Muscle of back (tissue), 11 donors: ENCODE results near the gene KLK14. TPM values are rescaled to one million over a fixed set of nuclear protein-coding genes. Genes with fewer than 3 reads are reported as not detected.

ENCODE experiments used
- DNase-seq, 3 donors: peaks; one replicate each; pipeline versions ENCODE4 v3.0.0 to v3.0.0-alpha.2; 2013
- polyA plus RNA-seq, 10 donors: library from polyadenylated mRNA; unstranded; fragments of 120-200 nt; gene quantifications; one replicate each; pipeline ENCODE4 v1.2.1, GENCODE V29; 2013; ENCODE audit not compliant: insufficient read length in 10 of 10

Gene KLK14
- polyA plus RNA-seq, 10 donors: 0.12 to 0.42 (median 0.23) TPM; not detected in 4

GRCh38 chr19:51044327-51044726 lies 38.4 kb downstream of the KLK14 start:
- DNase-seq: no peak

- DNase-seq: no peak
Measured at GRCh38 chr19:51043497-51043896, 39.2 kb downstream of the KLK14 start.

- DNase-seq: no peak
Measured at GRCh38 chr19:51040151-51040550, 42.5 kb downstream of the KLK14 start.

- no peak for DNase-seq
Measured at GRCh38 chr19:51036519-51036918, 46.2 kb downstream of the KLK14 start.

- no peak for DNase-seq
Measured at GRCh38 chr19:51034704-51035103, 48.0 kb downstream of the KLK14 start, which contains the start of gene KLK12. KLK12 (minus strand) TSS chr19:51035002; CDS start chr19:51034621, 381 bp downstream.

- DNase-seq: no peak
Measured at GRCh38 chr19:51031880-51032225, 50.8 kb downstream of the KLK14 start.

GRCh38 chr19:51031220-51031879 lies 51.3 kb downstream of the KLK14 start:
- no peak for DNase-seq

GRCh38 chr19:51030631-51031030 lies 52.1 kb downstream of the KLK14 start:
- DNase-seq: no peak

- no peak for DNase-seq
Measured at GRCh38 chr19:51029718-51030117, 53.0 kb downstream of the KLK14 start.

Other genes starting within 250 kb of the KLK14 start
- gene KLK15, start 249.3 kb downstream of the KLK14 start, polyA plus RNA-seq: not detected
- not detected for gene KLK3, start 228.0 kb downstream of the KLK14 start, polyA plus RNA-seq
- gene KLK2, start 209.4 kb downstream of the KLK14 start, polyA plus RNA-seq: not detected
- gene KLK4, start 171.5 kb downstream of the KLK14 start, polyA plus RNA-seq: not detected
- gene KLK5, start 129.8 kb downstream of the KLK14 start, polyA plus RNA-seq: under 1 TPM in 1 of 10 donors, not detected in 9; 0.15 TPM
- under 1 TPM in 6 of 10 donors, not detected in 4; 0.14 to 0.52 (median 0.24) TPM for gene KLK6, start 113.3 kb downstream of the KLK14 start, polyA plus RNA-seq
- gene KLK7, start 99.0 kb downstream of the KLK14 start, polyA plus RNA-seq: under 1 TPM in 4 of 10 donors, not detected in 6; 0.11 to 0.31 (median 0.24) TPM
- 1 to 10 TPM in 2 of 10 donors, not detected in 8; 1.3 to 2.1 TPM for gene KLK8, start 81.3 kb downstream of the KLK14 start, polyA plus RNA-seq
- under 1 TPM in 7 of 10 donors, not detected in 3; 0.10 to 0.84 (median 0.14) TPM for gene KLK10, start 63.2 kb downstream of the KLK14 start, polyA plus RNA-seq
- 1 to 10 TPM in 2 of 10 donors, under 1 TPM in 1, not detected in 7; 0.10 to 5.1 (median 1.5) TPM for gene KLK11, start 56.3 kb downstream of the KLK14 start, polyA plus RNA-seq
- gene KLK12, start 47.9 kb downstream of the KLK14 start, polyA plus RNA-seq: not detected
- gene KLK13, start 17.8 kb downstream of the KLK14 start, polyA plus RNA-seq: under 1 TPM in 2 of 10 donors, not detected in 8; 0.37 to 0.51 TPM
- gene CTU1, start 25.5 kb upstream of the KLK14 start, polyA plus RNA-seq: 1 to 10 TPM; 1.5 to 3.0 (median 2.2) TPM
- gene SIGLEC9, start 42.0 kb upstream of the KLK14 start, polyA plus RNA-seq: 1 to 10 TPM in 7 of 10 donors, under 1 TPM in 3; 0.60 to 1.6 (median 1.2) TPM
- under 1 TPM; 0.42 to 0.93 (median 0.57) TPM for gene SIGLEC7, start 59.4 kb upstream of the KLK14 start, polyA plus RNA-seq
- gene CD33, start 142.2 kb upstream of the KLK14 start, polyA plus RNA-seq: 1 to 10 TPM; 2.1 to 4.5 (median 2.9) TPM
- not detected for gene SIGLECL1, start 168.2 kb upstream of the KLK14 start, polyA plus RNA-seq
- under 1 TPM; 0.09 to 0.51 (median 0.18) TPM for gene IGLON5, start 228.8 kb upstream of the KLK14 start, polyA plus RNA-seq